SK-N-SH (cell line): ENCODE measurements around the gene SNCAIP.

Source experiments
- EP300 ChIP-seq, 2 experiments: IDR thresholded peaks; 2 replicates each; pipeline versions ENCODE4 v1.4.0 to v1.6.1; 2012; ENCODE audit warnings: borderline replicate concordance in 1 of 2, low read depth in 1 of 2, low read length in 1 of 2
- YY1 ChIP-seq: IDR thresholded peaks from 2 replicates; pipeline ENCODE4 v1.4.0; 2012; ENCODE audit warnings: low read depth, mild to moderate bottlenecking
- TF ChIP-seq, protein P1 (sequence below): fragments of 200-600 bp; sonication (generic); IDR thresholded peaks from 2 replicates; pipeline ENCODE4 v1.6.1; 2017; ENCODE audit warnings: antibody characterized with exemption, mild to moderate bottlenecking, moderate library complexity

DNA sequence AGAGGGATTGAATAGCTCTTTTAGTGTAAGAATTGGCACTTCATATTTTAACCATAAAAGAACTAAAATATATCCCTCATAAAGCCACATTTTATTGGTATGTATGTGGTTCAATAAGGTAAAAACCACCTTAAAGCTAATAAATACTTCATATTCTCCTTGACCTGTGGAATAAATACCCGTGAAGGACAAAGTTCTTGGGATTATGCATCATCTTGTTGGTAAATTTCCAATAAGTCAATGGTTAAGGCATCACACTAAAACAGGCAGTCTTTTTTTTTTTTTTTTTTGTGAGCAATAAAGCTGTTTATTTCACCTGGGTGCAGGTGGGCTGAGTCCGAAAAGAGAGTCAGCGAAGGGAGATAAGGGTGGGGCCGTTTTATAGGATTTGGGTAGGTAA, 161.9 kb downstream of the SNCAIP start:
- TF ChIP-seq, protein P1, sequence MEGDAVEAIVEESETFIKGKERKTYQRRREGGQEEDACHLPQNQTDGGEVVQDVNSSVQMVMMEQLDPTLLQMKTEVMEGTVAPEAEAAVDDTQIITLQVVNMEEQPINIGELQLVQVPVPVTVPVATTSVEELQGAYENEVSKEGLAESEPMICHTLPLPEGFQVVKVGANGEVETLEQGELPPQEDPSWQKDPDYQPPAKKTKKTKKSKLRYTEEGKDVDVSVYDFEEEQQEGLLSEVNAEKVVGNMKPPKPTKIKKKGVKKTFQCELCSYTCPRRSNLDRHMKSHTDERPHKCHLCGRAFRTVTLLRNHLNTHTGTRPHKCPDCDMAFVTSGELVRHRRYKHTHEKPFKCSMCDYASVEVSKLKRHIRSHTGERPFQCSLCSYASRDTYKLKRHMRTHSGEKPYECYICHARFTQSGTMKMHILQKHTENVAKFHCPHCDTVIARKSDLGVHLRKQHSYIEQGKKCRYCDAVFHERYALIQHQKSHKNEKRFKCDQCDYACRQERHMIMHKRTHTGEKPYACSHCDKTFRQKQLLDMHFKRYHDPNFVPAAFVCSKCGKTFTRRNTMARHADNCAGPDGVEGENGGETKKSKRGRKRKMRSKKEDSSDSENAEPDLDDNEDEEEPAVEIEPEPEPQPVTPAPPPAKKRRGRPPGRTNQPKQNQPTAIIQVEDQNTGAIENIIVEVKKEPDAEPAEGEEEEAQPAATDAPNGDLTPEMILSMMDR, result no peak
- no peak for TF ChIP-seq EP300 (IDR thresholded peaks at IDR 0.05; ENCODE audit: borderline replicate concordance in 1 of 2, low read depth in 1 of 2, low read length in 1 of 2)
- TF ChIP-seq YY1, result no peak
